GM19240 (cell line): ENCODE data around the gene SGIP1.

ENCODE experiments used
- DNase-seq: peaks from one replicate; pipeline ENCODE4 v3.0.0; 2011; ENCODE audit warnings: low spot score; ENCODE audit not compliant: insufficient read length

SGIP1 gene, protein sequence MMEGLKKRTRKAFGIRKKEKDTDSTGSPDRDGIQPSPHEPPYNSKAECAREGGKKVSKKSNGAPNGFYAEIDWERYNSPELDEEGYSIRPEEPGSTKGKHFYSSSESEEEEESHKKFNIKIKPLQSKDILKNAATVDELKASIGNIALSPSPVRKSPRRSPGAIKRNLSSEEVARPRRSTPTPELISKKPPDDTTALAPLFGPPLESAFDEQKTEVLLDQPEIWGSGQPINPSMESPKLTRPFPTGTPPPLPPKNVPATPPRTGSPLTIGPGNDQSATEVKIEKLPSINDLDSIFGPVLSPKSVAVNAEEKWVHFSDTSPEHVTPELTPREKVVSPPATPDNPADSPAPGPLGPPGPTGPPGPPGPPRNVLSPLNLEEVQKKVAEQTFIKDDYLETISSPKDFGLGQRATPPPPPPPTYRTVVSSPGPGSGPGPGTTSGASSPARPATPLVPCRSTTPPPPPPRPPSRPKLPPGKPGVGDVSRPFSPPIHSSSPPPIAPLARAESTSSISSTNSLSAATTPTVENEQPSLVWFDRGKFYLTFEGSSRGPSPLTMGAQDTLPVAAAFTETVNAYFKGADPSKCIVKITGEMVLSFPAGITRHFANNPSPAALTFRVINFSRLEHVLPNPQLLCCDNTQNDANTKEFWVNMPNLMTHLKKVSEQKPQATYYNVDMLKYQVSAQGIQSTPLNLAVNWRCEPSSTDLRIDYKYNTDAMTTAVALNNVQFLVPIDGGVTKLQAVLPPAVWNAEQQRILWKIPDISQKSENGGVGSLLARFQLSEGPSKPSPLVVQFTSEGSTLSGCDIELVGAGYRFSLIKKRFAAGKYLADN

GRCh38 chr1:66533804-66534740 is at the start of gene SGIP1:
Gene SGIP1, plus strand, starts transcription at chr1:66534153. Its CDS starts 206 bp downstream, at chr1:66534359.
- no peak for DNase-seq

- no peak for DNase-seq
Measured at GRCh38 chr1:66489151-66489550, 44.8 kb upstream of the SGIP1 start.

DNA sequence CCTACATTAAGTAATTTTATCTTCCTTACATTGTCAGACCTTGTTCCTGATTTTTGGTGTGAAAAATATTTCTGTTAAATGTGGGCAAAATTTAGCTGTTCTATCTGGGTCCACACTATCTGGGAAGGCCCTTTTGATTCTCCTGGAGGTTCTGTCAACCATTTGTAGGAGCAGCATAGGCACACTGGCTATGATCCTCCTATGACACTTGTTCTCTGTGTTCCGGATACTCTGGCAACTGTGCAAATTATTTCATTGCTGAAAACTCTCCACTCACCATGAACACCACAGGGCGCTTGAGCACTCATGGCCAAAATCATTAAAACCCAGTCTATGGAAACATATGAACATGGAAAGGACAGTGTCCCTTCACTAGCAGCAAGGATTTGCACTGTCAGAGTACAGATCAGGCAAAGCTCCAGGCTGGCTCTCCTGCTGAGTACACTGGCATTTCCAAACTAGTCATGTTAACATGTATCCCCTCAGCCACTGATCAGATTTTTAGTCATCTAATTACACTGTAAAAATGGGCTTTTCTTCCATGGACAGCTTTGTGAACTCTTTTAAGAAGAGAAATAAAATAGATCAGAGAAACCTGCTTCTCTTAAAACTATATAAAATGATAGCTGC is 43.9 kb upstream of the SGIP1 start:
- no peak for DNase-seq

GRCh38 chr1:66490816-66491215 is 43.1 kb upstream of the SGIP1 start:
- no peak for DNase-seq

GRCh38 chr1:66492424-66492823 is 41.5 kb upstream of the SGIP1 start:
- no peak for DNase-seq

DNA sequence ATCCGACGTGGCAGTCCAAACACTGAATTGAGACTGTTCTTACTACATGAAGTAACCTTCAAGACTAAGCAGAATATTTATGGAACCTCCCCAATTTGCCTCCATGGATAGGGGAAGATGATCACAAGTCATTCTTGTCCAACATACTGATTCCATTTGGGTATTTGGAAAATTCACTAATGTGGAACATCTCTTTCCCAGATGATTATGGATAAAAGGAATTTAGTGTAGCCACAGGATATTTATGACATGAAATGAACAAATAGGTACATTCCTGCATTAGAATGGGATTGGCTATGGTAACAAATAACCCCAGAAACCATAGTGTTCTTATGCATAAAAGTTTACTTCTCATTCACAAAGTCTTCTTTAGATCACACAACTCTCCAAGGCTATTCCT is 40.2 kb upstream of the SGIP1 start:
- DNase-seq = no peak

DNA sequence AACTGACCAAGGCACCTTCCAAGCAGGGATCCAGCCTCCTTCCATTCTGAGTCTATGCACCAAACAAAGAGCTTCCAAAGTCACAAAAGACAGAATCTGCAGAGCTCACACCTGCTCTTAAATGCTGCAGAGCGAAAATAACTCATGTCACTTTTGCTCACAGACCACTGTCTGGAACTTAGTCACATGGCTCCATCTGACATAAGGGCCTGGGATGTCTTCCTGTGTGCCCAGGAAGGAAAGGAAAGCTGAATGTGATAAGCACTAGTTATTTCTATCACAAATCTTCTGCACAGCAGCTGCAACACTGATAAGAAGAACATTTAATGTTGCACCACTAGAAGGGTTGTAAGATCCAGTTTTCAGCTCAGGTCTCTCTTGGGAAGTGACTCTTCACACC is 39.5 kb upstream of the SGIP1 start:
- no peak for DNase-seq

GRCh38 chr1:66495495-66495894 is 38.5 kb upstream of the SGIP1 start:
- DNase-seq = no peak

DNA sequence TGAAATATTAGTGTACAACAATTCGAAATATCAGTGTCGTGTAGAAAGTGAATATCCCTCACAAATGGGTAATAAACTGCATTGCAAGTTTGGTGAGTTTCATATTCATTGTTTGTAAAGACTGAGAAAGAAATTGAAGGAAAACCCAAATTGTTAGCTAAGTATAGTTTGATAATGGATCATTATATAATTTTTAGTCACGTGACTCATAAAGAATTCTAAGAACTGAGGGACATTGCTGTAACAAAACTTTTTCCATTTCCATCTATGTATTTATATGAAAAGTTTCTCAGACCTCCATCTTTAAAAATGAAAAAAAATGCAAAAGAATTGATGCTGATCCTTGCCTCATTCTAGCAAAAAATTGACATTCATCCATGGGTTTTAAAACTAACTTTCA is 36.0 kb upstream of the SGIP1 start:
- DNase-seq = no peak

DNA sequence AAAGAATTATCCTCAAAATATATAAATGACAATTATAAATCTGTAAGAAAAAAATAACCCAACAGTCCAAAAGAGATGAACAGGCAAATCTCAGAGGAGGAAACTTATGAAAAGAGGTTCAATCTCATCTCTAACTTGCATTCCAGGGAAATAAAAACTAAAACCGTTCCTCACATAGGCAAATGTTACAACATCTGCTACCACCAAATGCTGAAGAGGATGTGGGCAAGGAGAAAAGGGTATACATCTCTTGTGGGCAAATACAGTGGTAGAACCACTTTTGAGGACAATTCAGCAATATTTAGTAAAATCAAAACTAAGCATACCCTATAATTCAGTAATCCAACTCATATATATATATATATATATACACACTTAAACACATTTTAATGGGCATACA is 33.7 kb upstream of the SGIP1 start:
- no peak for DNase-seq

GRCh38 chr1:66502086-66502485 is 31.9 kb upstream of the SGIP1 start:
- DNase-seq = no peak

GRCh38 chr1:66503841-66504470 is 30.0 kb upstream of the SGIP1 start:
- peak; percentile 4 for DNase-seq

GRCh38 chr1:66505671-66506392 is 28.1 kb upstream of the SGIP1 start:
- no peak for DNase-seq

GRCh38 chr1:66506393-66506687 is 27.6 kb upstream of the SGIP1 start:
- no peak for DNase-seq

- DNase-seq = no peak
Measured at GRCh38 chr1:66506991-66507390, 27.0 kb upstream of the SGIP1 start.

DNA sequence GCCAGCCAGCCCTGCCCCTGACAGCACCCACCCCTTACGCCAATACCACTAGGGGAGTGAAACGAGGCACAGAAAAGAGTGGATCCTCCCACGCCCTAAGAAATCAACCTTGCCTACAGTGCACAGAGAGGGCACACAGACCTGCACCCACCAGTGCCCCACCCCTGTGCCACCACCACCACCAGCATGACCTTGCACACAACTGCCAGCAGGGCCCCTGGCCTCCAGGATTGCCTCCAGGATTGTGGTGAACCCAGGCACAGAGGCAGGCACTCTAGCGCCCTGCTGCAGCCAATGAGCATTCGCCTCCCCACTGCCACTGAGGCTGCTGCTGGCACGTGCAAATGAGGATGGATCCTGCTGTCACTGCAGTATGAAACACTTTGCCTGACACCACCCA is 23.5 kb upstream of the SGIP1 start:
- no peak for DNase-seq

- no peak for DNase-seq
Measured at GRCh38 chr1:66511118-66511517, 22.8 kb upstream of the SGIP1 start.

- no peak for DNase-seq
Measured at GRCh38 chr1:66517959-66518358, 16.0 kb upstream of the SGIP1 start.

- no peak for DNase-seq
Measured at GRCh38 chr1:66518654-66519053, 15.3 kb upstream of the SGIP1 start.

DNA sequence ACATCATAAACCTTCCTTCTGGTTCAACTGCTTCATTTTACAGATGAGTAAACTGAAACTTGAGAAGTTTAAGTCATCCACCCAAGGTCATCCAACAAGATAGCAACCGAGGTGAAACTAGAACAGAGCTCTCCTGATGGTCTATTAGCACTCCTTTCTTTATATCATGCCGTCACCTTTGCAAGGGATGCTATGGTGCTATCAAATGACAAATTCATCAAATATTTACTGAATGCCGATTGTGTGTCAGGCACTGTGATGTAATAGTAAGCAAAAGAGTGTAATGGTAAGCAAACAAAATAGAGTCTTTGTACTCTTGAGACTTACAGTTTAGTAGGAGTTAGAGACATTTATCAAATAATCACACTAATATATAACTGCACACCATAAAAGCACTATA is 14.0 kb upstream of the SGIP1 start:
- DNase-seq = no peak
